Muscle of leg (tissue), 11 donors: ENCODE data around the gene KRTAP1-4. TPM values are rescaled to one million over a fixed set of nuclear protein-coding genes. Genes with fewer than 3 reads are reported as not detected.
"Not testable (repeated sequence)": the region's sequence is repeated elsewhere in the genome, so short reads cannot be mapped to it uniquely, and the experiment has no call there.

Source experiments
- DNase-seq: peaks from one replicate; pipeline ENCODE4 v3.0.0; 2013
- H3K27ac ChIP-seq: one replicate; pipeline ENCODE4 v1.5.1; 2013; ENCODE audit warnings: mild to moderate bottlenecking, low read length, control low read depth
- H3K27me3 ChIP-seq: one replicate; pipeline ENCODE4 v1.6.1; 2013; ENCODE audit warnings: low read length; ENCODE audit not compliant: control insufficient read depth, insufficient read depth
- H3K36me3 ChIP-seq: one replicate; pipeline ENCODE4 v1.6.1; 2013; ENCODE audit warnings: low read length; ENCODE audit not compliant: control insufficient read depth, insufficient read depth
- H3K4me1 ChIP-seq: one replicate; pipeline ENCODE4 v1.6.1; 2013; ENCODE audit warnings: low read length; ENCODE audit not compliant: control insufficient read depth, insufficient read depth
- H3K4me3 ChIP-seq: one replicate; pipeline ENCODE4 v1.5.1; 2013; ENCODE audit warnings: low read length, control low read depth
- H3K9me3 ChIP-seq: replicated peaks from 2 replicates; pipeline ENCODE4 v1.6.1; 2013; ENCODE audit warnings: low read depth, low read length; ENCODE audit not compliant: control insufficient read depth
- WGBS: methylation state at CpG from one replicate; pipeline ENCODE4 v1.1.5; 2013; ENCODE audit warnings: missing lambda C conversion rate; ENCODE audit not compliant: insufficient coverage; 5-methylcytosine and 5-hydroxymethylcytosine counted together
- polyA plus RNA-seq, 8 donors: library from polyadenylated mRNA; unstranded; fragments of 120-200 nt; gene quantifications; one replicate each; pipeline versions ENCODE4 v1.2.1 to v1.2.3, GENCODE V29; 2013; ENCODE audit warnings: inconsistent platforms in 1 of 8, low replicate concordance in 1 of 8; ENCODE audit not compliant: insufficient read length in 8 of 8, insufficient read depth in 1 of 8
- total RNA-seq: library from RNA; stranded (reverse); fragments of 120-200 nt; gene quantifications from one replicate; pipeline ENCODE4 v1.2.4, GENCODE V29; 2013

Gene KRTAP1-4
- total and polyA plus RNA-seq, 9 donors, result not detected

DNA sequence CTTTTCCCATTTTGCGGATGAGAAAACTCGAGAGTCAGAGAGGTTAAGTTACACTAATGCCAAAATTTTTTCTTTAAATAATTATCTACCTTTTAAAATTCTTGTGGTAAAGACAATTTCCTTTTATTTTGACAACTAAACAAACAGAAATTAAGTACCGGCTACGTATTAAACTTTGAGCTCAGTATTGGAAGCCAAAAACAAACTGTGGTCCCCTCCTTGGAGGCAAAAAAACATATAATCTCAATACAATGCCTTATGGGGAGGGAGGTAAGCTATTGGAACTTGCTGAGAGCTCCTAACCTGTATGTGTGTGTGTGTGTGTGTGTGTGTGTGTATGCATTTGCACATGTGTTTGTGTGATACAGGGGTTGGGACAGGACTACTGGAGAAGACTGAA is 33.5 kb upstream of the KRTAP1-4 start:
- H3K9me3 ChIP-seq, result no peaks in the 10 kb centered on the region
- H3K4me3 ChIP-seq, result no peak overlapping the region
- no peak for DNase-seq
- no peaks in the 10 kb centered on the region for H3K4me1 ChIP-seq
- WGBS, result no CpG with 5 or more reads among the region's 4 CpGs
- H3K27me3 ChIP-seq, result peaks cover 5% of the 10 kb centered on the region
- H3K36me3 ChIP-seq, result no peaks in the 10 kb centered on the region
- H3K27ac ChIP-seq, result no peak overlapping the region

- no peak overlapping the region for H3K27ac ChIP-seq
- H3K27me3 ChIP-seq, result peaks cover 5% of the 10 kb centered on the region
Observed at GRCh38 chr17:41061964-41062363, 32.0 kb upstream of the KRTAP1-4 start.

GRCh38 chr17:41060052-41060604 is 30.1 kb upstream of the KRTAP1-4 start, which contains the start of gene KRTAP2-3:
Gene KRTAP2-3, minus strand, starts transcription at chr17:41060114. Its CDS starts 64 bp downstream, at chr17:41060050.
- DNase-seq, result no peak
- Histone ChIP-seq H3K4me3 (no peak within 1 kb of the TSS), H3K27me3 (peaks cover 5% of the 10 kb centered on the region), H3K9me3 (no peaks in the 10 kb centered on the region), H3K36me3 (no peaks in the 10 kb centered on the region), H3K27ac (no peak within 1 kb of the TSS), H3K4me1 (no peaks in the 10 kb centered on the region)
- WGBS, result 42% methylated on average over 4 of the region's 6 CpGs

More at GRCh38 chr17:41061964-41062363, 32.0 kb upstream of the KRTAP1-4 start:
- H3K36me3 ChIP-seq, result no peaks in the 10 kb centered on the region
- H3K9me3 ChIP-seq, result no peaks in the 10 kb centered on the region
- no peaks in the 10 kb centered on the region for H3K4me1 ChIP-seq
- DNase-seq, result no peak
- no peak overlapping the region for H3K4me3 ChIP-seq
- no CpG with 5 or more reads among the region's 1 CpG for WGBS

GRCh38 chr17:41059276-41060051 is 29.5 kb upstream of the KRTAP1-4 start:
- not testable (repeated sequence) for H3K9me3 ChIP-seq, DNase-seq, H3K27ac ChIP-seq, H3K36me3 ChIP-seq, H3K4me1 ChIP-seq, H3K4me3 ChIP-seq, H3K27me3 ChIP-seq
- 56% methylated on average over 3 of the region's 31 CpGs for WGBS

- no peaks in the 10 kb centered on the region for H3K36me3 ChIP-seq
- no peaks in the 10 kb centered on the region for H3K9me3 ChIP-seq
- WGBS, result no CpG with 5 or more reads among the region's 5 CpGs
- H3K4me1 ChIP-seq, result no peaks in the 10 kb centered on the region
- H3K27me3 ChIP-seq, result peaks cover 5% of the 10 kb centered on the region
- no peak for DNase-seq
- no peak overlapping the region for H3K4me3 ChIP-seq
- no peak overlapping the region for H3K27ac ChIP-seq
Observed at GRCh38 chr17:41058741-41059140, 28.7 kb upstream of the KRTAP1-4 start.

GRCh38 chr17:41057547-41057946 is 27.6 kb upstream of the KRTAP1-4 start:
- no peak overlapping the region for H3K4me3 ChIP-seq
- H3K36me3 ChIP-seq, result no peaks in the 10 kb centered on the region
- no peak for DNase-seq
- no peak overlapping the region for H3K27ac ChIP-seq
- WGBS, result no CpG with 5 or more reads among the region's 1 CpG
- H3K4me1 ChIP-seq, result no peaks in the 10 kb centered on the region
- H3K9me3 ChIP-seq, result no peaks in the 10 kb centered on the region
- peaks cover 5% of the 10 kb centered on the region for H3K27me3 ChIP-seq

DNA sequence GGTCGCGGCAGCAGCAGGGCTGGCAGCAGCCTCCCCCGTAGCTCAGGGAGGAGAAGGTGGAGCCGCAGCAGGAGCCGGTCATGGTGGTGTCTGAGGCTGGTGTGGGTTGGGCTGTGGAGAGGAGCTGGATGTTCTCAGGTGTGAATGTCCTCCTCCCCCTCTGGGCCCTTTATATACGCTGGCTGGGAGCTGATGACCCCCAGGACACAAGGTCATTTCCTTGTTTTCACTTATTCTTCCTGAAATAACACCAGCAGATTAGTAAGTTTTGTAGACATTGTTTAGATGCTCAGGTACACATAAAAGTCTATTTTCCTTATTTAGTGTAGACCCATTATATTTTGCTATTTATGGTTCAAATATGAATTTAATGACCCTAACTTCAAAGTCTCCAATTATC is 25.1 kb upstream of the KRTAP1-4 start, which contains the start of gene KRTAP2-2:
Gene KRTAP2-2, minus strand, starts transcription at position 101 of the 400 bp plus-strand sequence. Its CDS starts 19 bp downstream, at position 82.
- not testable (repeated sequence) for DNase-seq, H3K27ac ChIP-seq, H3K4me3 ChIP-seq, H3K4me1 ChIP-seq, H3K27me3 ChIP-seq, H3K36me3 ChIP-seq, H3K9me3 ChIP-seq
- no CpG with 5 or more reads among the region's 6 CpGs for WGBS

GRCh38 chr17:41054556-41054955 is 24.6 kb upstream of the KRTAP1-4 start:
- not testable (repeated sequence) for H3K27ac ChIP-seq, H3K36me3 ChIP-seq, H3K9me3 ChIP-seq, H3K4me3 ChIP-seq, DNase-seq, H3K4me1 ChIP-seq, H3K27me3 ChIP-seq
- 64% methylated on average over 2 of the region's 9 CpGs for WGBS

- Histone ChIP-seq H3K36me3 (no peaks in the 10 kb centered on the region), H3K9me3 (no peaks in the 10 kb centered on the region), H3K4me1 (no peaks in the 10 kb centered on the region), H3K4me3 (no peak overlapping the region), H3K27ac (no peak overlapping the region), H3K27me3 (peaks cover 2% of the 10 kb centered on the region)
- 79% methylated on average over 4 of the region's 4 CpGs for WGBS
- no peak for DNase-seq
Observed at GRCh38 chr17:41054025-41054424, 24.0 kb upstream of the KRTAP1-4 start.

GRCh38 chr17:41052566-41052965 is 22.6 kb upstream of the KRTAP1-4 start:
- no peaks in the 10 kb centered on the region for H3K4me1 ChIP-seq
- peaks cover 6% of the 10 kb centered on the region for H3K27me3 ChIP-seq
- no peaks in the 10 kb centered on the region for H3K9me3 ChIP-seq
- H3K4me3 ChIP-seq, result no peak overlapping the region
- H3K27ac ChIP-seq, result no peak overlapping the region
- no peak for DNase-seq
- no peaks in the 10 kb centered on the region for H3K36me3 ChIP-seq
